ENCODE data around the gene RXFP2.

Gene RXFP2, protein sequence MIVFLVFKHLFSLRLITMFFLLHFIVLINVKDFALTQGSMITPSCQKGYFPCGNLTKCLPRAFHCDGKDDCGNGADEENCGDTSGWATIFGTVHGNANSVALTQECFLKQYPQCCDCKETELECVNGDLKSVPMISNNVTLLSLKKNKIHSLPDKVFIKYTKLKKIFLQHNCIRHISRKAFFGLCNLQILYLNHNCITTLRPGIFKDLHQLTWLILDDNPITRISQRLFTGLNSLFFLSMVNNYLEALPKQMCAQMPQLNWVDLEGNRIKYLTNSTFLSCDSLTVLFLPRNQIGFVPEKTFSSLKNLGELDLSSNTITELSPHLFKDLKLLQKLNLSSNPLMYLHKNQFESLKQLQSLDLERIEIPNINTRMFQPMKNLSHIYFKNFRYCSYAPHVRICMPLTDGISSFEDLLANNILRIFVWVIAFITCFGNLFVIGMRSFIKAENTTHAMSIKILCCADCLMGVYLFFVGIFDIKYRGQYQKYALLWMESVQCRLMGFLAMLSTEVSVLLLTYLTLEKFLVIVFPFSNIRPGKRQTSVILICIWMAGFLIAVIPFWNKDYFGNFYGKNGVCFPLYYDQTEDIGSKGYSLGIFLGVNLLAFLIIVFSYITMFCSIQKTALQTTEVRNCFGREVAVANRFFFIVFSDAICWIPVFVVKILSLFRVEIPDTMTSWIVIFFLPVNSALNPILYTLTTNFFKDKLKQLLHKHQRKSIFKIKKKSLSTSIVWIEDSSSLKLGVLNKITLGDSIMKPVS

DNA sequence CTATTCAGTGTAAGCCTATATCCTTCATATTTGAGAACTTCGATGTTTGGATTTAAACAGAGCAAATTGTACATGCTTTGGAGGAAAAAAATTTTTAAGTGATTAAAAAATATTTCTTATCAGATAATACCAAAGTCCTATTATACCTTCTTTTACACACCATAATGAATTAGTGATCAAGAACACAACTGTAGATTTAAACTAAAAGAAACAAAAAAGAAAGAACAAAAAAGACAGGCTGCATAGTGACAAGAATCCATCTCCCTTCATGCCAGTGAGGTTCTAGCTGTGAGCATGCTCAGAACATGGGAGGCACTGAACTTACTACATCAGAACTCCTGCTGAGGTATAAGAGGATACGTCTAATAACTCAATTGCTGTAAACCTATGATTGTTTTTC, at the start of gene RXFP2:
Gene RXFP2 (plus strand): TSS at position 301 of the 400 bp plus-strand sequence. CDS start 87 bp downstream, at position 388.
- no peak for DNase-seq (ENCODE audit: low read depth)

- DNase-seq (ENCODE audit: low read depth) = no peak
Measured at GRCh38 chr13:31697290-31697689, 42.0 kb upstream of the RXFP2 start.

DNA sequence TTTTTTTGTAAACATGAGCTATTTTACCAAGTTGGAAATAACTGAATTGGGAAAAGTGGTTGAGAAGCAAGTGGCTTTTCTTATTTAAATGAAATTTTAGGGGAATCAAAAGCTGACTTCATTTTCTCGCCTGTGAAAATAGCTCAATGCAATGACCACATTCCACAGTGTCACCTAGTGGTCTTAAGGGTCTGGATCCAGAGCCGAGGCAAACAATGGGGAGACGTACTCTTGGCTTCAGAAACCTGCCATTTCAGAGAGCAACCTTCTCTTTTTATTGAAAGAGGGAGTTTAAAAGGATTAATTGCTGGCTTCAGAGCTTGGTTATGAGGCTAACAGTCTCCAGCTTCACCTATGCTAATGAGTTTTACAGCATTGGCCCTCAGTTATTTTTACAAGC, 39.7 kb upstream of the RXFP2 start:
- no peak for DNase-seq (ENCODE audit: low read depth)

DNA sequence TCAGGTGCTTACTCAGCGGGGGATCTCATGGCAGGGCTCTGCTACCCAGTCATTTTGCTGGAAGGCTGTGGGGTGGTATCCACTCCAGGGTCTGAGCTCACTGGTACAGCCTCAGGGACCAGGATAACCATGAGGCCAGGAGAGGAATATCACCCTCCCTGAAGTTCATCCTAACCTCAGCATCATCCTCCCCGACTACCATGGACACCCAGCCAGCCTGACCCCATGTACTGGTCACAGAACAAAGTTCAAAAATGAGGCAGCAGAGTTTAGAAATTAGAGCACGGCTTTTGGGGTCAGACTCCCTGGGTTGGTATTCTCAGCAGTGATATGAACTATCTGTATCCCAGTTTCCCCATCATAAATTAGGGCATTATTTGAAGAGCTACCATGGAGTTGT, 35.5 kb upstream of the RXFP2 start:
- DNase-seq (ENCODE audit: low read depth) = no peak

DNA sequence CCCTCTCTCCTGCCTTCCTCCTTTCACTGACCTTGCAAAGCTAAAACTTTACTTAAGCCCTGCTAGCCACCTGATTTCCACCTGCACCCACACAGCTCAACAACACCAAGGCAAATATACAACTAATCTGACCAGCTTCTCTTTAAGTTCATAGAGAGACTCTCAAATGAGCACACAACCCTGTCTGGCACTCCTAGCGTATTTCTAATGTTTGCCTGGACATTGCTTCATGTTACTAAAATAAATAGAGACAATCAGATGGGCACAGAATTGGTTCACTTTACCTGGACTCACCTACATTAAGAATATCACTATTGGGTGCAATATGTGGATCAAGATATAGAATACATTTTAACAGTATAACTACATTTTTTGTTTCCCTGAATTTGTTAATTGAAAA, 33.2 kb upstream of the RXFP2 start:
- no peak for DNase-seq (ENCODE audit: low read depth)

DNA sequence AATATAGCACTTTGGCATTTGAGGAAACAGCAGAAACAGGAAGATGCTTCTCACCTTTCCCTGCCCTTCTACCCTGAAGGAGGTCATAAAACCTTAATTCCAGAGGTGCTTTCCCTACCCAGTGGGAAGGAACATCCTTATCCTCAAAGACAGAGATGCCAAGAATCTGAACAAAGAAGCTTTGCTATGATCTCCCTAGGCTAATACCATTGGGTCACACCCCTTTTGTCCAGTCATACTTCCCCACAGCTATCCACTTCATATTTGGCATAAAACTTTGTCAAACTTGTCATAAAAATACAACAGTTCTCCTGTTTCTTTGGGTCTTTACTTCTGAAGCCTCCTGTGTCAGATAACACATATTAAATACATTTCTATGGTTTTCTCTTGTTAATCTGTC, 21.7 kb upstream of the RXFP2 start:
- no peak for DNase-seq (ENCODE audit: low read depth)

GRCh38 chr13:31719214-31719613, 20.1 kb upstream of the RXFP2 start:
- DNase-seq (ENCODE audit: low read depth) = no peak

DNA sequence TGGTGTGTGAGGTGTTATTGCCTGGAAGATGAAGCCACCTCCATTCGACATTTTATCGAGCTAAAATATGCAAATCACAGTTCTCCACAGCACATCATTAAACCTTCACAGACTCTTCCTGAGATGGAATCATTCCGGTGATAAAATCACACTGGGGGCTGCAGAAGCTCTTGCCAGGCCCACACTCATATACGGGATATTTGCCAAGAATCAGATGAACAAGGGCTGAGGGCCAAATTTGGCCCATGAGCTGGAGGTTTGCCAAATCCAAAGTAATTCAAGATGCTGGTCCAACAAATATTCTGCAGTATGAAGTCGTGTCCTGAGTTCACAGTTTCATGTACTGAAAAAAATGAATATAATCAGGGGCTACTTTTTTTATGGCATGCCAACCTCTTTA, 16.7 kb upstream of the RXFP2 start:
- no peak for DNase-seq (ENCODE audit: low read depth)

- DNase-seq (ENCODE audit: low read depth) = no peak
Measured at GRCh38 chr13:31725841-31726240, 13.5 kb upstream of the RXFP2 start.

DNA sequence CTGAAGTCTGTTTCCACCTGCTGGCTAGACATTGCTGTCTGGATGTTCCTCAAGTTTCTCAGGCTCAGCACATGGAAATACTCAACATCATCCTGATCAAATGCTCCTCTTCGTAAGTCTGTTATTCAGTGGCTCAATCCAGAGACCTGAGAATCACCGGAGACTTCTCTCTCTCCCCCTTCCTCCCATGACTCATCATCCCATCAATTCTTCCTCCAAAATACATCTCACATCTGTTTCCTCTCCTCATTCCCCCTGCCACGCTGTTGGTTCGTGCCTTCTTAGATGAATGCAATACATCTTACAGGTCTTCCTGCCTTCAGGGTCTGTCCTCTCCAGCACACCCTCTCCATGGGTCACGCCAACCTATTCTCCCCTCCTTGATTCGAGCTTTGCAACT, 7.4 kb upstream of the RXFP2 start:
- no peak for DNase-seq (ENCODE audit: low read depth)

- DNase-seq (ENCODE audit: low read depth) = no peak
Measured at GRCh38 chr13:31733066-31733465, 6.3 kb upstream of the RXFP2 start.

- no peak for DNase-seq (ENCODE audit: low read depth)
Measured at GRCh38 chr13:31733647-31734046, 5.7 kb upstream of the RXFP2 start.

DNA sequence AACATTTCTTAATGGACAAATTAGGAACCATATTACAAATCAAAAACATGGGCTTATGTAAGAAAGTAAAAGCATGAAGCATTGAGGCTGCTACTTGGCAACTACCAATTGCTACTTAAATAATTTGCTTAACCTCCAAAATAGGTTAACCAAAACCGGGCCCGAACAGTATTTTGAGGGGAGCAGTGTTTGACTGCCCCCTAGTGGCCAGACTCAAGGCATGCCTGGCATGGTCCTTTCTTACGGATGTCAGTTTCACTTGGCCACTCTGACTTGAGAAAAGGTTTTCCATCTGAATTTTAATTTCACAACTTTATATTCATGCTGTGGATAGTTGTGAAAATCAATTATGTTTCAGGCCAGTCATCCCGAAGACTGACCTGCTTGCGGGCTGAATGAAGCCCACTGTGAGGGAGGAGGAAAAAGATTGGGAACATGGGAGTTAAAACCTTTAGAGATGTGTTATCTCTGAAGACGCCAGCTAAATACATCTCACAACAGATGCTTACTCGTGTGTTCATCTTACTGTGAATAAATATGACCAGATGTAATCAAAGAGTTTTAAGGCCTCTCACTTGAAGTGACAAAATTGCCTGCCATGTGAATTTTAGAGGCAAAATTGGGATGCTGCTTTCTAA, 2.9 kb downstream of the RXFP2 start:
- peak; percentile 40 for DNase-seq (ENCODE audit: low read depth)

DNA sequence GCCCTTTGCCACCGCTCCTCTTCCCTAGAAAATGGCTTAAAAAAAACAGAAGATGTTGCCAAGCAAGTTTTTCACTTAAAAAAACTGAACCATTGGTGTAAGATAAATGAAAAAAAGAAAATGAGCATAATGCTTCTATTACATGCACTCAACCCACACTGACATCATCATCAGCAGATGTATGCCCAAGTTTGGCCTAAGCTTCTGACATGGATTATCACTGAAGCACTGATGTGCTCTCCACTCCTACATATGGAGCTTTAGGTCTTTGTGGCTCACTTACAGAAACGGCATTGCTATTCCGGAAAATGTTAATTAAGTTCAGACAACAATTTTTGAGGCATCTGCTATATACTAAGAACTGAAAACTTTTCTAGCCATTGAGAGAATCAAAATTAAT, 8.0 kb downstream of the RXFP2 start:
- no peak for DNase-seq (ENCODE audit: low read depth)

DNA sequence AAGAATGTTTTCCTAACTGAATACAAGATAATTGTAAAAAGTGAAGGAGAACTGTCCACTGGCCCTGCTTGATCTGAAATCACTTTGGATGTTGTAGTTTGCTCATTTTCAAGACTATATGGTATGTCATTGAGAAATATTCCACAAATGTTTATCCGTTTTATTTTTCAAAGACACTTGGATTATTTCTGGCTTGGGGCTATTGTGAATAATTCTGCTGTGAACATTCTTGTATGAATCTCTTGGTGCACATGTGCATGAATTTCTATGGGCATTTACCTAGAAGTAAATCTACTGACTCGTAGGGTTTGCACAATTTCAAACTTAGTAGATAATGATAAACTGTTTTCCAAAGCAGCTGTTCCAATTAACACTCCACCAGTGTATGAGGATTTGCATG, 8.6 kb downstream of the RXFP2 start:
- no peak for DNase-seq (ENCODE audit: low read depth)

GRCh38 chr13:31749929-31750328, 10.6 kb downstream of the RXFP2 start:
- DNase-seq (ENCODE audit: low read depth) = no peak

GRCh38 chr13:31755211-31755610, 15.9 kb downstream of the RXFP2 start:
- DNase-seq (ENCODE audit: low read depth) = no peak

DNA sequence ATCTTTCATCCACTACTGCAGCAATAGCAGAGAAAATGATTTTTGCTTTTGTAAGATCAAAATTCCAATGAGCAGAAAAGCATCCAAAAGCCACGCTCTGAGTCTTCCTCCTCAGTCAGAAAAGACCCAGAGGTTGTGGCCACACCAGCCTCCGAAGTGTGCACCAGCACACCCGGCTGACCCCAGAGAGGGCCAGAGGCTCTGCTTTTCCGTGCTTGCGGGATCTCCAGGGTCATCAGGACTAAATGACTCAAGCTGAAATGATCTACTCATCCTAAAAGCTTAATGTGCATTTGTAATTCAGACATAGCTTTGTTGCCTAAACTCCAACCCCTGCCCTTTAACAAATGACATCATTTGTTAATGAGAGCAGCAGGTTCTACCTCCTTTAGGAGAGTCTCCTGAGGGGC, 16.5 kb downstream of the RXFP2 start:
- no peak for DNase-seq (ENCODE audit: low read depth)

DNA sequence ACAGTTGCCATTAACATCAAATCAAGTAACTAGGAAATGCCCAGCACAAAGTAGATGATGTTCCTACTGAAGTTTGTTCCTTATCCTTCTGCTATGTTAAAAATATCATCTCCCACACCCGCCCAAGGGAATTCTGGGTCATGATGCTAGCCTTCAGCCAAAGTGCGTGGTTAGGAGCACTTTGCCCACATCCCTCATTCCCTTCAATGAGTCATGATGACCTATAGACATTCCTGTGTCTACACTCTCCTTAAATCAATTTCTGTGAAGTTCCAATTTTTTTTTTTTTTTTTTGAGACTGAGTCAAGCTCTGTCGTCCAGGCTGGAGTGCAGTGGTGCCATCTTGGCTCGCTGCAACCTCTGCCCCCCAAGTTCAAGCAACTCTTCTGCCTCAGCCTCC, 17.0 kb downstream of the RXFP2 start:
- no peak for DNase-seq (ENCODE audit: low read depth)

GRCh38 chr13:31761951-31762350, 22.6 kb downstream of the RXFP2 start:
- no peak for DNase-seq (ENCODE audit: low read depth)

GRCh38 chr13:31764556-31764955, 25.2 kb downstream of the RXFP2 start:
- no peak for DNase-seq (ENCODE audit: low read depth)

- no peak for DNase-seq (ENCODE audit: low read depth)
Measured at GRCh38 chr13:31765138-31765785, 25.9 kb downstream of the RXFP2 start.

All from stimulated activated CD4-positive, alpha-beta T cell treated with anti-CD3 and anti-CD28 coated beads, Interleukin-2, amount 100 ng/mL, for 4 hours (primary cell).